CD4-positive, alpha-beta memory T cell (primary cell): ENCODE results near the gene ZNF638. TPM values are rescaled to one million over a fixed set of nuclear protein-coding genes. Genes with fewer than 3 reads are reported as not detected.
"Not testable (repeated sequence)": the region's sequence is repeated elsewhere in the genome, so short reads cannot be mapped to it uniquely, and the experiment has no call there.

Experiments used
- CTCF ChIA-PET: fragments of 350-600 bp; sonication (Branson Sonifier 250); formaldehyde crosslinking; loops from one replicate; lab custom pipeline; 2021; ENCODE audit warnings: inconsistent platforms; ENCODE audit not compliant: partially characterized antibody; lab: Charles Lee
- POLR2A ChIA-PET: fragments of 350-600 bp; sonication (Branson Sonifier 250); formaldehyde crosslinking; loops from one replicate; lab custom pipeline; 2021; ENCODE audit not compliant: partially characterized antibody; lab: Charles Lee
- DNase-seq, 5 donors: peaks; one replicate each; pipeline versions ENCODE4 v3.0.0 to v3.0.0-alpha.2; 2020 to 2022; ENCODE audit warnings: mixed read lengths in 1 of 5
- H3K27ac ChIP-seq: one replicate; pipeline ENCODE4 v1.7.0; 2013; ENCODE audit warnings: low read depth, low read length
- H3K27me3 ChIP-seq: 2 replicates; pipeline ENCODE4 v1.7.0; 2013; ENCODE audit warnings: mild to moderate bottlenecking, low read length, moderate library complexity; ENCODE audit not compliant: insufficient read depth
- H3K36me3 ChIP-seq: 2 replicates; pipeline ENCODE4 v1.7.0; 2013; ENCODE audit warnings: mild to moderate bottlenecking, low read length, moderate library complexity; ENCODE audit not compliant: insufficient read depth
- H3K4me1 ChIP-seq: 2 replicates; pipeline ENCODE4 v1.7.0; 2013; ENCODE audit warnings: mild to moderate bottlenecking, low read length, moderate library complexity; ENCODE audit not compliant: insufficient read depth
- H3K4me3 ChIP-seq, 2 donors: one replicate each; pipeline ENCODE4 v1.7.0; 2013; ENCODE audit warnings: low read length in 2 of 2, mild to moderate bottlenecking in 1 of 2
- H3K9me3 ChIP-seq, 2 donors: one replicate each; pipeline ENCODE4 v1.7.0; 2013; ENCODE audit warnings: low read length in 2 of 2, control low read depth in 1 of 2; ENCODE audit not compliant: control insufficient read depth in 1 of 2
- H3K27ac Mint-ChIP-seq, 7 donors: one replicate each; pipeline ENCODE4 v1.8.0; 2020 to 2021; ENCODE audit warnings: mixed read lengths in 7 of 7, mild to moderate bottlenecking in 6 of 7, inconsistent platforms in 3 of 7, moderate library complexity in 3 of 7
- H3K27me3 Mint-ChIP-seq, 2 donors: one replicate each; pipeline ENCODE4 v1.8.0; 2020 to 2021; ENCODE audit warnings: mixed read lengths in 2 of 2
- H3K36me3 Mint-ChIP-seq, 2 donors: one replicate each; pipeline ENCODE4 v1.8.0; 2020 to 2021; ENCODE audit warnings: mixed read lengths in 2 of 2, inconsistent platforms in 1 of 2, mild to moderate bottlenecking in 1 of 2
- H3K4me1 Mint-ChIP-seq, 4 donors: one replicate each; pipeline ENCODE4 v1.8.0; 2020 to 2021; ENCODE audit warnings: mixed read lengths in 4 of 4, mild to moderate bottlenecking in 1 of 4
- H3K4me3 Mint-ChIP-seq, 8 donors: one replicate each; pipeline ENCODE4 v1.8.0; 2020 to 2021; ENCODE audit warnings: mixed read lengths in 8 of 8, mild to moderate bottlenecking in 7 of 8, moderate library complexity in 6 of 8, inconsistent platforms in 3 of 8
- H3K9me3 Mint-ChIP-seq, 8 donors: one replicate each; pipeline ENCODE4 v1.8.0; 2020 to 2021; ENCODE audit warnings: mixed read lengths in 8 of 8, mild to moderate bottlenecking in 5 of 8, inconsistent platforms in 3 of 8, moderate library complexity in 1 of 8
- intact Hi-C: fragments of 100-400 bp; cut with micrococcal nuclease; formaldehyde crosslinking; loops from one replicate; pipeline ENCODE4 v1.15.1; 2023
- polyA plus RNA-seq, 2 donors: library from polyadenylated mRNA; unstranded; fragments of 300-500 nt; fragmentation: Illumina TruSeq; gene quantifications; one replicate each; pipeline ENCODE4 v1.2.3, GENCODE V29; 2021
- total RNA-seq, 2 experiments: library from RNA; stranded (reverse); gene quantifications; one replicate each; pipeline ENCODE4 v1.2.3, GENCODE V29; 2021

The ZNF638 gene
- total and polyA plus RNA-seq, 4 experiments from 2014 or later: 19.8 to 167 (median 110) TPM

- DNase-seq: peak; percentile 52 to 63 (median 60)
- H3K4me3 ChIP-seq, H3K36me3 ChIP-seq, H3K27ac ChIP-seq, H3K9me3 Mint-ChIP-seq, H3K36me3 Mint-ChIP-seq, H3K27me3 Mint-ChIP-seq, intact Hi-C loops, H3K9me3 ChIP-seq, H3K27me3 ChIP-seq: not testable (repeated sequence)
- ChIA-PET CTCF (interaction anchor here (2.2 kb wide), 1 partner anchor 85 kb away, joined by 11 read pairs; the partner anchor contains the start of gene ZNF638), POLR2A (interaction anchor here (1.8 kb wide), 1 partner anchor 85 kb away, joined by 15 read pairs; the partner anchor contains the start of gene ZNF638)
- Mint-ChIP-seq H3K4me1 (peaks cover 8 to 16% (median 11%) of the 10 kb centered on the region in 4 donors), H3K27ac (peak overlapping the region in 6 of 7 donors; percentile 22 to 95 (median 94)), H3K4me3 (peak overlapping the region; percentile 86 to 94 (median 90))
- H3K4me1 ChIP-seq: peaks cover 17% of the 10 kb centered on the region
Observed at GRCh38 chr2:71416866-71417265, 85.3 kb downstream of the ZNF638 start.

GRCh38 chr2:71417300-71418202 is 86.0 kb downstream of the ZNF638 start:
- Mint-ChIP-seq H3K4me3 (peak overlapping the region; percentile 86 to 94 (median 90)), H3K27me3 (no peaks in the 10 kb centered on the region), H3K36me3 (peaks cover 4% of the 10 kb centered on the region in 2 donors), H3K9me3 (no peaks in the 10 kb centered on the region), H3K4me1 (peaks cover 8 to 16% (median 11%) of the 10 kb centered on the region in 4 donors), H3K27ac (peak overlapping the region; percentile 72 to 95 (median 94))
- peak overlapping the region; percentile 55 for H3K27ac ChIP-seq
- peak overlapping the region; percentile 15 to 17 for H3K4me3 ChIP-seq
- no peaks in the 10 kb centered on the region for H3K27me3 ChIP-seq
- peak in 2 of 5 donors; percentile 20 to 25 for DNase-seq
- peaks cover 17% of the 10 kb centered on the region for H3K4me1 ChIP-seq
- ChIA-PET CTCF (interaction anchor here (2.2 kb wide), 1 partner anchor 86 kb away, joined by 11 read pairs; the partner anchor contains the start of gene ZNF638), POLR2A (interaction anchor here (0.9 to 1.8 kb wide), 4 partner anchors 84 to 349 kb away, joined by 3 to 15 read pairs (median 4); partner anchors contain the start of genes NAGK, PAIP2B and ZNF638)
- no peaks in the 10 kb centered on the region for H3K9me3 ChIP-seq
- H3K36me3 ChIP-seq: peaks cover 7% of the 10 kb centered on the region
- intact Hi-C loops: no loop called here

- Histone ChIP-seq H3K27me3 (no peaks in the 10 kb centered on the region), H3K4me1 (peaks cover 17% of the 10 kb centered on the region), H3K36me3 (peaks cover 22% of the 10 kb centered on the region), H3K27ac (no peak overlapping the region), H3K9me3 (no peaks in the 10 kb centered on the region), H3K4me3 (no peak overlapping the region)
- H3K9me3 Mint-ChIP-seq: no peaks in the 10 kb centered on the region
- DNase-seq: no peak
- H3K4me1 Mint-ChIP-seq: peaks cover 8 to 27% (median 11%) of the 10 kb centered on the region in 4 donors
- peak overlapping the region in 2 of 8 donors; percentile 27 to 68 for H3K4me3 Mint-ChIP-seq
- no peaks in the 10 kb centered on the region for H3K27me3 Mint-ChIP-seq
- POLR2A ChIA-PET: no interaction called here
- CTCF ChIA-PET: interaction anchor here (1.2 to 2.2 kb wide), 2 partner anchors 87 to 88 kb away, joined by 4 to 11 read pairs; partner anchors contain the start of gene ZNF638
- H3K36me3 Mint-ChIP-seq: peaks cover 19 to 20% of the 10 kb centered on the region in 2 donors
- intact Hi-C loops: no loop called here
- H3K27ac Mint-ChIP-seq: peak overlapping the region in 4 of 7 donors; percentile 16 to 77 (median 38)
Observed at GRCh38 chr2:71419145-71419544, 87.6 kb downstream of the ZNF638 start.

GRCh38 chr2:71419976-71420375 is 88.4 kb downstream of the ZNF638 start:
- no peaks in the 10 kb centered on the region for H3K27me3 ChIP-seq
- H3K27ac ChIP-seq: no peak overlapping the region
- POLR2A ChIA-PET: no interaction called here
- Mint-ChIP-seq H3K36me3 (peaks cover 26 to 28% of the 10 kb centered on the region in 2 donors), H3K4me1 (peaks cover 8 to 27% (median 12%) of the 10 kb centered on the region in 4 donors), H3K9me3 (no peaks in the 10 kb centered on the region), H3K4me3 (no peak overlapping the region), H3K27me3 (no peaks in the 10 kb centered on the region), H3K27ac (peak overlapping the region in 1 of 7 donors; percentile 70)
- DNase-seq: no peak
- H3K36me3 ChIP-seq: peaks cover 22% of the 10 kb centered on the region
- intact Hi-C loops: no loop called here
- CTCF ChIA-PET: interaction anchor here (1.2 kb wide), 1 partner anchor 88 kb away, joined by 4 read pairs; the partner anchor contains the start of gene ZNF638
- H3K4me1 ChIP-seq: peaks cover 17% of the 10 kb centered on the region
- H3K4me3 ChIP-seq: no peak overlapping the region
- H3K9me3 ChIP-seq: no peaks in the 10 kb centered on the region

- Mint-ChIP-seq H3K36me3 (peaks cover 44 to 46% of the 10 kb centered on the region in 2 donors), H3K27me3 (no peaks in the 10 kb centered on the region), H3K4me3 (no peak overlapping the region), H3K4me1 (peaks cover 4 to 22% (median 7%) of the 10 kb centered on the region in 4 donors), H3K27ac (peak overlapping the region in 3 of 7 donors; percentile 5 to 10 (median 10)), H3K9me3 (no peaks in the 10 kb centered on the region)
- H3K36me3 ChIP-seq: peaks cover 39% of the 10 kb centered on the region
- CTCF ChIA-PET: no interaction called here
- no peak overlapping the region for H3K4me3 ChIP-seq
- POLR2A ChIA-PET: no interaction called here
- H3K4me1 ChIP-seq: peaks cover 13% of the 10 kb centered on the region
- no peak for DNase-seq
- H3K9me3 ChIP-seq: no peaks in the 10 kb centered on the region
- intact Hi-C loops: no loop called here
- no peak overlapping the region for H3K27ac ChIP-seq
- H3K27me3 ChIP-seq: no peaks in the 10 kb centered on the region
Observed at GRCh38 chr2:71422786-71423185, 91.2 kb downstream of the ZNF638 start.

- H3K4me3 Mint-ChIP-seq: no peak overlapping the region
- no peaks in the 10 kb centered on the region for H3K9me3 Mint-ChIP-seq
- intact Hi-C loops: no loop called here
- Histone ChIP-seq H3K27me3 (no peaks in the 10 kb centered on the region), H3K9me3 (no peaks in the 10 kb centered on the region), H3K27ac (no peak overlapping the region), H3K36me3 (peaks cover 46% of the 10 kb centered on the region), H3K4me3 (no peak overlapping the region), H3K4me1 (peaks cover 10% of the 10 kb centered on the region)
- no peaks in the 10 kb centered on the region for H3K27me3 Mint-ChIP-seq
- H3K4me1 Mint-ChIP-seq: peaks cover 2 to 19% (median 6%) of the 10 kb centered on the region in 4 donors
- CTCF ChIA-PET: no interaction called here
- H3K27ac Mint-ChIP-seq: peak overlapping the region in 3 of 7 donors; percentile 35 to 84 (median 36)
- DNase-seq: no peak
- POLR2A ChIA-PET: no interaction called here
- H3K36me3 Mint-ChIP-seq: peaks cover 50 to 52% of the 10 kb centered on the region in 2 donors
Observed at GRCh38 chr2:71423817-71424420, 92.3 kb downstream of the ZNF638 start.
